ENCODE measurements around the gene OR4A15. TPM values are rescaled to one million over a fixed set of nuclear protein-coding genes. Genes with fewer than 3 reads are reported as not detected.

Gene OR4A15
- total RNA-seq (2021; fragmentation: NEBNext Ultra II Directional; extraction: Animal tissue kit (Norgen Biotek cat#: 25700)): not detected
- long read RNA-seq: 0 reads

- no peaks in the 10 kb centered on the region for H3K27me3 Mint-ChIP-seq (ENCODE audit: insufficient read depth)
- no peak for TF ChIP-seq CTCF (IDR thresholded peaks at IDR 0.05)
- no peak for DNase-seq
- no peak within 1 kb of the TSS for H3K27ac Mint-ChIP-seq
- peaks cover 34% of the 10 kb centered on the region for H3K9me3 Mint-ChIP-seq
- H3K4me1 Mint-ChIP-seq (ENCODE audit: low read depth): no peaks in the 10 kb centered on the region
- H3K4me3 Mint-ChIP-seq: no peak within 1 kb of the TSS
- H3K36me3 Mint-ChIP-seq (ENCODE audit: low read depth): no peaks in the 10 kb centered on the region
Observed at GRCh38 chr11:55367674-55368073, at the start of gene OR4A15. TSS of gene OR4A15 (plus strand) at chr11:55367974. CDS start at chr11:55367974, 0 bp downstream.

- Mint-ChIP-seq H3K27ac (no peak overlapping the region), H3K27me3 (ENCODE audit: insufficient read depth) (no peaks in the 10 kb centered on the region), H3K4me1 (ENCODE audit: low read depth) (no peaks in the 10 kb centered on the region), H3K9me3 (peaks cover 23% of the 10 kb centered on the region), H3K4me3 (no peak overlapping the region), H3K36me3 (ENCODE audit: low read depth) (no peaks in the 10 kb centered on the region)
- TF ChIP-seq CTCF (IDR thresholded peaks at IDR 0.05): no peak
- no peak for DNase-seq
Observed at GRCh38 chr11:55324500-55324899, 43.3 kb upstream of the OR4A15 start.

GRCh38 chr11:55342901-55343300 is 24.9 kb upstream of the OR4A15 start, which contains the start of gene OR4A16:
TSS of gene OR4A16 (plus strand) at chr11:55343201. CDS start at chr11:55343201, 0 bp downstream.
- H3K4me1 Mint-ChIP-seq (ENCODE audit: low read depth): no peaks in the 10 kb centered on the region
- H3K4me3 Mint-ChIP-seq: no peak within 1 kb of the TSS
- H3K36me3 Mint-ChIP-seq (ENCODE audit: low read depth): no peaks in the 10 kb centered on the region
- TF ChIP-seq CTCF (IDR thresholded peaks at IDR 0.05): no peak
- H3K27ac Mint-ChIP-seq: no peak within 1 kb of the TSS
- no peak for DNase-seq
- peaks cover 26% of the 10 kb centered on the region for H3K9me3 Mint-ChIP-seq
- no peaks in the 10 kb centered on the region; the same call in 1 of the 2 replicates for H3K27me3 Mint-ChIP-seq (ENCODE audit: insufficient read depth)

GRCh38 chr11:55345306-55345705 is 22.5 kb upstream of the OR4A15 start:
- no peaks in the 10 kb centered on the region for H3K4me1 Mint-ChIP-seq (ENCODE audit: low read depth)
- no peaks in the 10 kb centered on the region for H3K36me3 Mint-ChIP-seq (ENCODE audit: low read depth)
- no peak for DNase-seq
- no peak overlapping the region for H3K4me3 Mint-ChIP-seq
- H3K27me3 Mint-ChIP-seq (ENCODE audit: insufficient read depth): no peaks in the 10 kb centered on the region; the same call in 1 of the 2 replicates
- H3K27ac Mint-ChIP-seq: no peak overlapping the region
- H3K9me3 Mint-ChIP-seq: peaks cover 34% of the 10 kb centered on the region
- no peak for TF ChIP-seq CTCF (IDR thresholded peaks at IDR 0.05)

GRCh38 chr11:55349032-55349431 is 18.7 kb upstream of the OR4A15 start:
- Mint-ChIP-seq H3K4me1 (ENCODE audit: low read depth) (no peaks in the 10 kb centered on the region), H3K36me3 (ENCODE audit: low read depth) (no peaks in the 10 kb centered on the region), H3K4me3 (no peak overlapping the region), H3K27me3 (ENCODE audit: insufficient read depth) (no peaks in the 10 kb centered on the region), H3K27ac (no peak overlapping the region), H3K9me3 (peaks cover 26% of the 10 kb centered on the region)
- DNase-seq: no peak
- TF ChIP-seq CTCF (IDR thresholded peaks at IDR 0.05): no peak

All from HFFc6 (cell line).